ENCODE results near the gene CYP26B1. TPM values are rescaled to one million over a fixed set of nuclear protein-coding genes. Genes with fewer than 3 reads are reported as not detected.

Gene CYP26B1
- polyA plus RNA-seq, 1 donor (not counting 4 experiments of a cell fraction or from before 2014, with no cell fraction given), result 1.2 TPM

- no peak for TF ChIP-seq CTCF (optimal IDR thresholded peaks at IDR 0.05 in 1 of 3, IDR thresholded peaks at IDR 0.05 in 1 of 3, conservative IDR thresholded peaks at IDR 0.05 in 1 of 3; ENCODE audit: extremely low read depth in 1 of 3, insufficient read depth in 2 of 3, low read length in 3 of 3)
- no peak for TF ChIP-seq EZH2 (IDR thresholded peaks at IDR 0.05; ENCODE audit: low read length)
- Histone ChIP-seq H3K4me1 (ENCODE audit: control insufficient read depth, extremely low read depth, insufficient read depth, low read length) (no peaks in the 10 kb centered on the region), H3K9me1 (ENCODE audit: control insufficient read depth, extremely low read depth, insufficient read depth, low read length) (no peaks in the 10 kb centered on the region), H3K79me2 (ENCODE audit: control insufficient read depth, insufficient read depth, low read length) (no peaks in the 10 kb centered on the region), H3K9ac (ENCODE audit: control insufficient read depth, extremely low read depth, insufficient read depth, low read length) (no peak overlapping the region), H3K27ac (ENCODE audit: control insufficient read depth, insufficient read depth, low read length) (no peak overlapping the region), H2AFZ (ENCODE audit: control insufficient read depth, low read length) (no peak overlapping the region), H3K4me2 (ENCODE audit: control insufficient read depth, extremely low read depth, insufficient read depth, low read depth, low read length) (no peak overlapping the region), H4K20me1 (ENCODE audit: control insufficient read depth, extremely low read depth, insufficient read depth, low read length) (no peaks in the 10 kb centered on the region), H3K9me3 (ENCODE audit: control insufficient read depth, low read depth, low read length) (no peaks in the 10 kb centered on the region), H3K27me3 (ENCODE audit: control insufficient read depth, extremely low read depth, insufficient read depth, low read length) (no peaks in the 10 kb centered on the region), H3K36me3 (ENCODE audit: control insufficient read depth in 2 of 2, extremely low read depth in 1 of 2, insufficient read depth in 2 of 2, low read length in 2 of 2) (no peaks in the 10 kb centered on the region), H3K4me3 (ENCODE audit: control insufficient read depth in 2 of 3, extremely low read depth in 1 of 3, insufficient read depth in 2 of 3, low read depth in 1 of 3, low read length in 3 of 3) (no peak overlapping the region)
- dilution Hi-C loops (cut with MboI; ENCODE audit: extremely low pct_ligation_motif_present, low sequenced_read_pairs), result no loop called here
- DNase-seq (ENCODE audit: low read depth, low spot score) (no peak), FAIRE-seq (no peak)
Measured at GRCh38 chr2:72098935-72099334, 48.7 kb downstream of the CYP26B1 start.

GRCh38 chr2:72097276-72097675 lies 50.4 kb downstream of the CYP26B1 start:
- no peak overlapping the region for H2AFZ ChIP-seq (ENCODE audit: control insufficient read depth, low read length)
- DNase-seq (ENCODE audit: low read depth, low spot score) (no peak), FAIRE-seq (no peak)
- no peaks in the 10 kb centered on the region for H3K9me3 ChIP-seq (ENCODE audit: control insufficient read depth, low read depth, low read length)
- no peak for TF ChIP-seq EZH2 (IDR thresholded peaks at IDR 0.05; ENCODE audit: low read length)
- no peak for TF ChIP-seq CTCF (optimal IDR thresholded peaks at IDR 0.05 in 1 of 3, IDR thresholded peaks at IDR 0.05 in 1 of 3, conservative IDR thresholded peaks at IDR 0.05 in 1 of 3; ENCODE audit: extremely low read depth in 1 of 3, insufficient read depth in 2 of 3, low read length in 3 of 3)
- no peak overlapping the region for H3K27ac ChIP-seq (ENCODE audit: control insufficient read depth, insufficient read depth, low read length)
- dilution Hi-C loops (cut with MboI; ENCODE audit: extremely low pct_ligation_motif_present, low sequenced_read_pairs), result no loop called here
- no peak overlapping the region for H3K4me3 ChIP-seq (ENCODE audit: control insufficient read depth in 2 of 3, extremely low read depth in 1 of 3, insufficient read depth in 2 of 3, low read depth in 1 of 3, low read length in 3 of 3)
- no peak overlapping the region for H3K4me2 ChIP-seq (ENCODE audit: control insufficient read depth, extremely low read depth, insufficient read depth, low read depth, low read length)
- no peaks in the 10 kb centered on the region for H3K36me3 ChIP-seq (ENCODE audit: control insufficient read depth in 2 of 2, extremely low read depth in 1 of 2, insufficient read depth in 2 of 2, low read length in 2 of 2)
- H4K20me1 ChIP-seq (ENCODE audit: control insufficient read depth, extremely low read depth, insufficient read depth, low read length), result no peaks in the 10 kb centered on the region
- no peaks in the 10 kb centered on the region for H3K27me3 ChIP-seq (ENCODE audit: control insufficient read depth, extremely low read depth, insufficient read depth, low read length)
- peaks cover 6% of the 10 kb centered on the region for H3K4me1 ChIP-seq (ENCODE audit: control insufficient read depth, extremely low read depth, insufficient read depth, low read length)
- H3K9me1 ChIP-seq (ENCODE audit: control insufficient read depth, extremely low read depth, insufficient read depth, low read length), result no peaks in the 10 kb centered on the region
- H3K9ac ChIP-seq (ENCODE audit: control insufficient read depth, extremely low read depth, insufficient read depth, low read length), result no peak overlapping the region
- H3K79me2 ChIP-seq (ENCODE audit: control insufficient read depth, insufficient read depth, low read length), result no peaks in the 10 kb centered on the region

All from keratinocyte (primary cell).